HCT116 (cell line): ENCODE results near the gene SLC6A11. TPM values are rescaled to one million over a fixed set of nuclear protein-coding genes. Genes with fewer than 3 reads are reported as not detected.

ENCODE experiments used
- ATAC-seq: fragments of 200-7000 bp; cut with Tn5 transposase; 2 replicates; pipeline ENCODE4 v1.9.1; 2020; ENCODE audit warnings: mild to moderate bottlenecking, moderate library complexity
- BruUV-seq: library from RNA; stranded (reverse); fragments of 400-500 nt; replicated peaks from 2 replicates; lab custom pipeline; 2021; lab: Mats Ljungman, UMichigan
- CTCF ChIA-PET: fragments of 300-600 bp; sonication (Branson Sonifier 250); formaldehyde crosslinking; loops from one replicate; lab custom pipeline; 2021; ENCODE audit warnings: antibody characterized with exemption; lab: Charles Lee
- POLR2A ChIA-PET: fragments of 300-600, 350-600 bp; sonication (Branson Sonifier 250); formaldehyde crosslinking; loops from one replicate; lab custom pipeline; 2021; ENCODE audit warnings: antibody characterized with exemption; lab: Charles Lee
- RAD21 ChIA-PET, 2 experiments: fragments of 300-600 bp; sonication (Branson Sonifier 250); formaldehyde crosslinking; loops; one replicate each; lab custom pipeline; 2023; ENCODE audit warnings: low total read pairs in 2 of 2; ENCODE audit not compliant: uncharacterized antibody in 2 of 2, unreplicated experiment in 2 of 2, low non-redundant PET in 1 of 2; lab: Charles Lee
- DNase-seq: peaks from one replicate; pipeline ENCODE4 v3.0.0-alpha.2; 2010; ENCODE audit warnings: low read depth, low spot score
- H2AFZ ChIP-seq: fragments of 200-600 bp; shearing (Covaris generic), sonication (generic); 2 replicates; pipeline ENCODE4 v1.6.1; 2017; ENCODE audit warnings: low read depth, mixed run types, mixed read lengths, antibody characterized with exemption, low read length; ENCODE audit not compliant: poor library complexity, severe bottlenecking
- H3K27ac ChIP-seq: 2 replicates; pipeline ENCODE4 v1.5.1; 2012; ENCODE audit warnings: low read depth, low read length
- H3K27me3 ChIP-seq: fragments of 200-600 bp; sonication (generic); 2 replicates; pipeline ENCODE4 v1.6.1; 2016; ENCODE audit warnings: mixed run types, low read length, mixed read lengths; ENCODE audit not compliant: insufficient read depth
- H3K36me3 ChIP-seq, 2 experiments: fragments of 200-500 bp in 1 of 2; fragments of 200-600 bp in 1 of 2; sonication (Bioruptor generic) in 1 of 2; sonication (generic) in 1 of 2; 2 replicates each; pipeline versions ENCODE4 v1.5.1 to v1.6.1; 2014 to 2016; ENCODE audit warnings: low read length in 2 of 2, inconsistent platforms in 1 of 2, mixed read lengths in 1 of 2, mixed run types in 1 of 2; ENCODE audit not compliant: insufficient read depth in 2 of 2, control insufficient read depth in 1 of 2
- H3K4me1 ChIP-seq, 2 experiments: fragments of 200-600 bp in 1 of 2; sonication (generic) in 1 of 2; 2 replicates each; pipeline versions ENCODE4 v1.5.1 to v1.6.1; 2012 to 2017; ENCODE audit warnings: low read length in 2 of 2, inconsistent platforms in 1 of 2, mild to moderate bottlenecking in 1 of 2, mixed read lengths in 1 of 2, mixed run types in 1 of 2, moderate library complexity in 1 of 2; ENCODE audit not compliant: insufficient read depth in 2 of 2, control insufficient read depth in 1 of 2
- H3K4me2 ChIP-seq: fragments of 200-600 bp; sonication (generic); 2 replicates; pipeline ENCODE4 v1.6.1; 2017; ENCODE audit warnings: mixed run types, low read length, mixed read lengths
- H3K4me3 ChIP-seq, 2 experiments: fragments of 200-600 bp in 1 of 2; sonication (generic) in 1 of 2; replicated peaks in 1 of 2; 2 replicates each; pipeline ENCODE4 v1.5.1; 2011 to 2016; ENCODE audit warnings: low read length in 2 of 2, control low read depth in 1 of 2, low read depth in 1 of 2, mild to moderate bottlenecking in 1 of 2, mixed read lengths in 1 of 2, mixed run types in 1 of 2
- H3K79me2 ChIP-seq: fragments of 200-600 bp; sonication (generic); 2 replicates; pipeline ENCODE4 v1.6.1; 2017; ENCODE audit warnings: mild to moderate bottlenecking, mixed run types, low read length, moderate library complexity, mixed read lengths; ENCODE audit not compliant: insufficient read depth
- H3K9ac ChIP-seq: fragments of 200-600 bp; sonication (generic); 2 replicates; pipeline ENCODE4 v1.6.1; 2016; ENCODE audit warnings: low read length, mixed read lengths
- H3K9me2 ChIP-seq: fragments of 200-600 bp; sonication (generic), shearing (Covaris generic); 2 replicates; pipeline ENCODE4 v1.6.1; 2017; ENCODE audit warnings: mixed run types, mild to moderate bottlenecking, moderate library complexity; ENCODE audit not compliant: insufficient read depth
- H3K9me3 ChIP-seq, 2 experiments: fragments of 200-500 bp in 1 of 2; fragments of 200-600 bp in 1 of 2; sonication (Bioruptor generic) in 1 of 2; sonication (generic) in 1 of 2; 2 replicates each; pipeline ENCODE4 v1.6.1; 2014 to 2017; ENCODE audit warnings: low read length in 2 of 2, mixed read lengths in 2 of 2, inconsistent platforms in 1 of 2, low read depth in 1 of 2, mild to moderate bottlenecking in 1 of 2, mixed run types in 1 of 2, moderate library complexity in 1 of 2; ENCODE audit not compliant: control insufficient read depth in 1 of 2, insufficient read depth in 1 of 2
- H4K20me1 ChIP-seq: fragments of 200-600 bp; sonication (generic), shearing (Covaris generic); 2 replicates; pipeline ENCODE4 v1.6.1; 2017; ENCODE audit warnings: mixed run types, mild to moderate bottlenecking, moderate library complexity; ENCODE audit not compliant: insufficient read depth
- CEBPB ChIP-seq: IDR thresholded peaks from 2 replicates; pipeline ENCODE4 v1.6.1; 2012; ENCODE audit warnings: low read depth
- CTCF ChIP-seq, 3 experiments: fragments of 200-600 bp in 1 of 3; sonication (generic) in 1 of 3; IDR thresholded peaks in 2 of 3; conservative IDR thresholded peaks in 1 of 3; 2 replicates each; pipeline ENCODE4 v1.5.1; 2012 to 2017; ENCODE audit warnings: low read depth in 2 of 3, low read length in 2 of 3, antibody characterized with exemption in 1 of 3, borderline replicate concordance in 1 of 3, control low read depth in 1 of 3, mild to moderate bottlenecking in 1 of 3, mixed read lengths in 1 of 3, mixed run types in 1 of 3, moderate library complexity in 1 of 3; ENCODE audit not compliant: insufficient read depth in 1 of 3
- ELF1 ChIP-seq: IDR thresholded peaks from 2 replicates; pipeline ENCODE4 v1.6.1; 2012; ENCODE audit warnings: low read depth, borderline replicate concordance
- EZH2phosphoT487 ChIP-seq: fragments of 200-600 bp; IDR thresholded peaks from 2 replicates; pipeline ENCODE4 v1.6.1; 2018; ENCODE audit warnings: antibody characterized with exemption, borderline replicate concordance
- FOSL1 ChIP-seq: IDR thresholded peaks from 2 replicates; pipeline ENCODE4 v1.6.1; 2012; ENCODE audit warnings: low read depth
- POLR2A ChIP-seq: IDR thresholded peaks from 2 replicates; pipeline ENCODE4 v1.7.0; 2011; ENCODE audit warnings: borderline replicate concordance; ENCODE audit not compliant: insufficient read depth, insufficient read length; ENCODE audit errors: extremely low read depth
- REST ChIP-seq: IDR thresholded peaks from 2 replicates; pipeline ENCODE4 v1.6.1; 2012; ENCODE audit warnings: low read depth
- SIN3A ChIP-seq: IDR thresholded peaks from 2 replicates; pipeline ENCODE4 v1.6.1; 2012; ENCODE audit warnings: low read depth
- SP1 ChIP-seq: IDR thresholded peaks from 2 replicates; pipeline ENCODE4 v1.6.1; 2012; ENCODE audit warnings: low read depth
- SRF ChIP-seq: IDR thresholded peaks from 2 replicates; pipeline ENCODE4 v1.6.1; 2012; ENCODE audit warnings: low read depth
- ZFX ChIP-seq: fragments of 450-650 bp; IDR thresholded peaks from 2 replicates; pipeline ENCODE4 v1.6.1; 2017
- ZNF274 ChIP-seq: fragments of 200-500 bp; sonication (Bioruptor generic); IDR thresholded peaks from 2 replicates; pipeline ENCODE4 v1.6.1; 2014; ENCODE audit warnings: mild to moderate bottlenecking, low read depth, low read length, inconsistent platforms
- intact Hi-C: fragments of 100-400 bp; cut with micrococcal nuclease; formaldehyde crosslinking; loops from 2 replicates; pipeline ENCODE4 v1.10.0; 2022
- total RNA-seq: library from RNA; stranded (reverse); gene quantifications from one replicate; pipeline ENCODE4 v1.2.1, GENCODE V29; 2021; ENCODE audit not compliant: unreplicated experiment

The SLC6A11 gene
- total RNA-seq, 1 experiment from 2014 or later = not detected

- H3K9me3 ChIP-seq = no peaks in the 10 kb centered on the region
- no peak overlapping the region for H2AFZ ChIP-seq
- intact Hi-C loops = no loop called here
- no peak overlapping the region for H3K4me3 ChIP-seq
- no peaks in the 10 kb centered on the region for H4K20me1 ChIP-seq
- H3K9ac ChIP-seq = no peak overlapping the region
- H3K27ac ChIP-seq = no peak overlapping the region
- no peak overlapping the region for H3K4me2 ChIP-seq
- ChIA-PET CTCF (no interaction called here), POLR2A (no interaction called here), RAD21 (no interaction called here)
- H3K4me1 ChIP-seq = peaks cover 0 to 1% of the 10 kb centered on the region in 2 experiments; a peak in 2 of 4 replicates
- no TSS peak for BruUV-seq
- H3K36me3 ChIP-seq = no peaks in the 10 kb centered on the region
- H3K27me3 ChIP-seq = peaks cover 16% of the 10 kb centered on the region; the same call in 1 of the 2 replicates
- no peak for ATAC-seq
- no peaks in the 10 kb centered on the region for H3K9me2 ChIP-seq
- H3K79me2 ChIP-seq = no peaks in the 10 kb centered on the region
- no peak for DNase-seq
- no peak for TF ChIP-seq EZH2phosphoT487
- TF ChIP-seq REST = no peak
- TF ChIP-seq ZFX = no peak
These were observed 38.4 kb upstream of the SLC6A11 start for GRCh38 chr3:10777627-10778026.

- no TSS peak for BruUV-seq
- Histone ChIP-seq H3K4me1 (no peaks in the 10 kb centered on the region; a peak in 1 of 4 replicates), H3K27me3 (peaks cover 16% of the 10 kb centered on the region; the same call in 1 of the 2 replicates), H3K9ac (no peak overlapping the region), H3K9me3 (no peaks in the 10 kb centered on the region), H3K27ac (no peak overlapping the region), H3K36me3 (no peaks in the 10 kb centered on the region), H2AFZ (no peak overlapping the region), H3K4me2 (no peak overlapping the region), H3K79me2 (no peaks in the 10 kb centered on the region), H4K20me1 (no peaks in the 10 kb centered on the region), H3K9me2 (no peaks in the 10 kb centered on the region), H3K4me3 (no peak overlapping the region)
- DNase-seq (no peak), ATAC-seq (no peak)
- POLR2A ChIA-PET = no interaction called here
- intact Hi-C loops = no loop called here
- CTCF ChIA-PET = no interaction called here
- RAD21 ChIA-PET = no interaction called here
- no peak for TF ChIP-seq CTCF (IDR thresholded peaks at IDR 0.05 in 2 of 3, conservative IDR thresholded peaks at IDR 0.05 in 1 of 3; ENCODE audit: borderline replicate concordance in 1 of 3, insufficient read depth in 1 of 3, low read depth in 2 of 3, low read length in 2 of 3)
- no peak for TF ChIP-seq FOSL1
- no peak for TF ChIP-seq ZNF274
- no peak for TF ChIP-seq SRF
- TF ChIP-seq POLR2A = no peak
- TF ChIP-seq ELF1 = no peak
- TF ChIP-seq CEBPB = no peak
- TF ChIP-seq SIN3A = no peak
- no peak for TF ChIP-seq SP1
- no peak for TF ChIP-seq ZFX
These were observed 37.3 kb upstream of the SLC6A11 start for GRCh38 chr3:10778492-10779292.
